Measurements from ENCODE around the gene ITPRID1. TPM values are rescaled to one million over a fixed set of nuclear protein-coding genes. Genes with fewer than 3 reads are reported as not detected.

ITPRID1 gene
- total RNA-seq, 5 donors from 2014 or later (not counting 1 experiment from before 2014, with no cell fraction given): not detected

- ChIA-PET CTCF (no interaction called here), POLR2A (no interaction called here)
- Histone ChIP-seq H3K4me3 (ENCODE audit: control insufficient read depth in 1 of 2, extremely low read depth in 1 of 2, low read length in 1 of 2) (no peak overlapping the region), H3K4me1 (ENCODE audit: control insufficient read depth in 1 of 2, extremely low read depth in 1 of 2, insufficient read depth in 2 of 2, low read length in 2 of 2) (no peaks in the 10 kb centered on the region), H3K9me3 (no peaks in the 10 kb centered on the region), H3K27me3 (replicated peaks in 1 of 2; ENCODE audit: control insufficient read depth in 2 of 2, extremely low read depth in 1 of 2, insufficient read depth in 2 of 2, low read length in 1 of 2) (no peaks in the 10 kb centered on the region), H3K27ac (ENCODE audit: low read length) (no peak overlapping the region), H3K36me3 (ENCODE audit: control insufficient read depth in 2 of 2, extremely low read depth in 1 of 2, insufficient read depth in 1 of 2, low read length in 1 of 2) (no peaks in the 10 kb centered on the region)
- Mint-ChIP-seq H3K36me3 (no peaks in the 10 kb centered on the region), H3K27ac (no peak overlapping the region), H3K4me1 (no peaks in the 10 kb centered on the region), H3K27me3 (no peaks in the 10 kb centered on the region), H3K9me3 (no peaks in the 10 kb centered on the region), H3K4me3 (no peak overlapping the region)
- ATAC-seq (replicated peaks in 1 of 4) (no peak), DNase-seq (no peak)
- WGBS (ENCODE audit: insufficient coverage): 40% methylated on average over 5 of the region's 5 CpGs
Measured at GRCh38 chr7:31642681-31643115, 128.8 kb downstream of the ITPRID1 start.

GRCh38 chr7:31646942-31647341 is 133.1 kb downstream of the ITPRID1 start:
- Histone ChIP-seq H3K4me3 (ENCODE audit: control insufficient read depth in 1 of 2, extremely low read depth in 1 of 2, low read length in 1 of 2) (no peak overlapping the region), H3K4me1 (ENCODE audit: control insufficient read depth in 1 of 2, extremely low read depth in 1 of 2, insufficient read depth in 2 of 2, low read length in 2 of 2) (no peaks in the 10 kb centered on the region), H3K36me3 (ENCODE audit: control insufficient read depth in 2 of 2, extremely low read depth in 1 of 2, insufficient read depth in 1 of 2, low read length in 1 of 2) (no peaks in the 10 kb centered on the region), H3K9me3 (no peaks in the 10 kb centered on the region), H3K27ac (ENCODE audit: low read length) (no peak overlapping the region), H3K27me3 (replicated peaks in 1 of 2; ENCODE audit: control insufficient read depth in 2 of 2, extremely low read depth in 1 of 2, insufficient read depth in 2 of 2, low read length in 1 of 2) (no peaks in the 10 kb centered on the region)
- WGBS (ENCODE audit: insufficient coverage): 100% methylated on average over 1 of the region's 4 CpGs
- ChIA-PET POLR2A (no interaction called here), CTCF (no interaction called here)
- Mint-ChIP-seq H3K36me3 (no peaks in the 10 kb centered on the region), H3K4me3 (no peak overlapping the region), H3K9me3 (peaks cover 0 to 3% (median 0%) of the 10 kb centered on the region in 3 donors), H3K27me3 (no peaks in the 10 kb centered on the region), H3K27ac (no peak overlapping the region), H3K4me1 (no peaks in the 10 kb centered on the region)
- DNase-seq (no peak), ATAC-seq (replicated peaks in 1 of 4) (no peak)

- H3K27me3 ChIP-seq (replicated peaks in 1 of 2; ENCODE audit: control insufficient read depth in 2 of 2, extremely low read depth in 1 of 2, insufficient read depth in 2 of 2, low read length in 1 of 2): no peaks in the 10 kb centered on the region
- no peaks in the 10 kb centered on the region for H3K4me1 ChIP-seq (ENCODE audit: control insufficient read depth in 1 of 2, extremely low read depth in 1 of 2, insufficient read depth in 2 of 2, low read length in 2 of 2)
- H3K4me1 Mint-ChIP-seq: no peaks in the 10 kb centered on the region
- no peaks in the 10 kb centered on the region for H3K36me3 Mint-ChIP-seq
- DNase-seq (no peak), ATAC-seq (replicated peaks in 1 of 4) (no peak)
- CTCF ChIA-PET: no interaction called here
- POLR2A ChIA-PET: no interaction called here
- no peak overlapping the region for H3K27ac Mint-ChIP-seq
- H3K9me3 Mint-ChIP-seq: peaks cover 0 to 3% (median 0%) of the 10 kb centered on the region in 3 donors
- WGBS (ENCODE audit: insufficient coverage): no CpG with 5 or more reads among the region's 7 CpGs
- no peaks in the 10 kb centered on the region for H3K36me3 ChIP-seq (ENCODE audit: control insufficient read depth in 2 of 2, extremely low read depth in 1 of 2, insufficient read depth in 1 of 2, low read length in 1 of 2)
- no peaks in the 10 kb centered on the region for H3K9me3 ChIP-seq
- H3K27ac ChIP-seq (ENCODE audit: low read length): no peak overlapping the region
- H3K27me3 Mint-ChIP-seq: no peaks in the 10 kb centered on the region
- H3K4me3 Mint-ChIP-seq: no peak overlapping the region
- H3K4me3 ChIP-seq (ENCODE audit: control insufficient read depth in 1 of 2, extremely low read depth in 1 of 2, low read length in 1 of 2): no peak overlapping the region
Measured at GRCh38 chr7:31647511-31647910, 133.6 kb downstream of the ITPRID1 start.

- no peaks in the 10 kb centered on the region for H3K4me1 ChIP-seq (ENCODE audit: control insufficient read depth in 1 of 2, extremely low read depth in 1 of 2, insufficient read depth in 2 of 2, low read length in 2 of 2)
- CTCF ChIA-PET: no interaction called here
- H3K27me3 ChIP-seq (replicated peaks in 1 of 2; ENCODE audit: control insufficient read depth in 2 of 2, extremely low read depth in 1 of 2, insufficient read depth in 2 of 2, low read length in 1 of 2): no peaks in the 10 kb centered on the region
- WGBS (ENCODE audit: insufficient coverage): no CpG with 5 or more reads among the region's 1 CpG
- DNase-seq (no peak), ATAC-seq (replicated peaks in 1 of 4) (no peak)
- H3K36me3 Mint-ChIP-seq: no peaks in the 10 kb centered on the region
- no peaks in the 10 kb centered on the region for H3K4me1 Mint-ChIP-seq
- H3K27ac Mint-ChIP-seq: no peak overlapping the region
- H3K9me3 ChIP-seq: no peaks in the 10 kb centered on the region
- POLR2A ChIA-PET: no interaction called here
- no peaks in the 10 kb centered on the region for H3K36me3 ChIP-seq (ENCODE audit: control insufficient read depth in 2 of 2, extremely low read depth in 1 of 2, insufficient read depth in 1 of 2, low read length in 1 of 2)
- H3K4me3 Mint-ChIP-seq: no peak overlapping the region
- no peak overlapping the region for H3K27ac ChIP-seq (ENCODE audit: low read length)
- H3K4me3 ChIP-seq (ENCODE audit: control insufficient read depth in 1 of 2, extremely low read depth in 1 of 2, low read length in 1 of 2): no peak overlapping the region
- no peaks in the 10 kb centered on the region for H3K27me3 Mint-ChIP-seq
- H3K9me3 Mint-ChIP-seq: peaks cover 0 to 3% (median 3%) of the 10 kb centered on the region in 3 donors
Measured at GRCh38 chr7:31648288-31648687, 134.4 kb downstream of the ITPRID1 start.

- ChIA-PET CTCF (no interaction called here), POLR2A (no interaction called here)
- no peak for DNase-seq
- WGBS (ENCODE audit: insufficient coverage): no CpG with 5 or more reads among the region's 4 CpGs
- no peak overlapping the region for H3K27ac Mint-ChIP-seq
- H3K9me3 Mint-ChIP-seq: peaks cover 0 to 8% (median 3%) of the 10 kb centered on the region in 3 donors
- H3K4me1 Mint-ChIP-seq: no peaks in the 10 kb centered on the region
- ATAC-seq (replicated peaks in 1 of 4): no peak
- no peak overlapping the region for H3K27ac ChIP-seq (ENCODE audit: low read length)
- H3K36me3 ChIP-seq (ENCODE audit: control insufficient read depth in 2 of 2, extremely low read depth in 1 of 2, insufficient read depth in 1 of 2, low read length in 1 of 2): no peaks in the 10 kb centered on the region
- H3K36me3 Mint-ChIP-seq: no peaks in the 10 kb centered on the region
- peaks cover 0 to 2% of the 10 kb centered on the region in 2 donors for H3K27me3 Mint-ChIP-seq
- H3K4me1 ChIP-seq (ENCODE audit: control insufficient read depth in 1 of 2, extremely low read depth in 1 of 2, insufficient read depth in 2 of 2, low read length in 2 of 2): no peaks in the 10 kb centered on the region
- H3K27me3 ChIP-seq (replicated peaks in 1 of 2; ENCODE audit: control insufficient read depth in 2 of 2, extremely low read depth in 1 of 2, insufficient read depth in 2 of 2, low read length in 1 of 2): no peaks in the 10 kb centered on the region
- H3K9me3 ChIP-seq: no peaks in the 10 kb centered on the region
- H3K4me3 ChIP-seq (ENCODE audit: control insufficient read depth in 1 of 2, extremely low read depth in 1 of 2, low read length in 1 of 2): no peak overlapping the region
- no peak overlapping the region for H3K4me3 Mint-ChIP-seq
Measured at GRCh38 chr7:31648880-31649279, 135.0 kb downstream of the ITPRID1 start.

GRCh38 chr7:31651234-31652062 is 137.6 kb downstream of the ITPRID1 start:
- no peak for ATAC-seq (replicated peaks in 1 of 4)

GRCh38 chr7:31652063-31652326 is 138.1 kb downstream of the ITPRID1 start:
- Histone ChIP-seq H3K27ac (ENCODE audit: low read length) (no peak overlapping the region), H3K9me3 (no peaks in the 10 kb centered on the region), H3K4me3 (ENCODE audit: control insufficient read depth in 1 of 2, extremely low read depth in 1 of 2, low read length in 1 of 2) (no peak overlapping the region), H3K27me3 (replicated peaks in 1 of 2; ENCODE audit: control insufficient read depth in 2 of 2, extremely low read depth in 1 of 2, insufficient read depth in 2 of 2, low read length in 1 of 2) (no peaks in the 10 kb centered on the region), H3K36me3 (ENCODE audit: control insufficient read depth in 2 of 2, extremely low read depth in 1 of 2, insufficient read depth in 1 of 2, low read length in 1 of 2) (no peaks in the 10 kb centered on the region), H3K4me1 (ENCODE audit: control insufficient read depth in 1 of 2, extremely low read depth in 1 of 2, insufficient read depth in 2 of 2, low read length in 2 of 2) (no peaks in the 10 kb centered on the region)
- Mint-ChIP-seq H3K27ac (no peak overlapping the region), H3K36me3 (no peaks in the 10 kb centered on the region), H3K4me3 (no peak overlapping the region), H3K4me1 (no peaks in the 10 kb centered on the region), H3K9me3 (peaks cover 0 to 14% (median 7%) of the 10 kb centered on the region in 3 donors), H3K27me3 (peaks cover 0 to 4% of the 10 kb centered on the region in 2 donors)
- DNase-seq: no peak
- ChIA-PET POLR2A (no interaction called here), CTCF (no interaction called here)
- ATAC-seq (replicated peaks in 1 of 4): no peak

More at GRCh38 chr7:31651234-31652062, 137.6 kb downstream of the ITPRID1 start:
- peaks cover 0 to 14% (median 7%) of the 10 kb centered on the region in 3 donors for H3K9me3 Mint-ChIP-seq
- Histone ChIP-seq H3K27me3 (replicated peaks in 1 of 2; ENCODE audit: control insufficient read depth in 2 of 2, extremely low read depth in 1 of 2, insufficient read depth in 2 of 2, low read length in 1 of 2) (no peaks in the 10 kb centered on the region), H3K9me3 (no peaks in the 10 kb centered on the region), H3K27ac (ENCODE audit: low read length) (no peak overlapping the region), H3K4me1 (ENCODE audit: control insufficient read depth in 1 of 2, extremely low read depth in 1 of 2, insufficient read depth in 2 of 2, low read length in 2 of 2) (no peaks in the 10 kb centered on the region), H3K36me3 (ENCODE audit: control insufficient read depth in 2 of 2, extremely low read depth in 1 of 2, insufficient read depth in 1 of 2, low read length in 1 of 2) (no peaks in the 10 kb centered on the region), H3K4me3 (ENCODE audit: control insufficient read depth in 1 of 2, extremely low read depth in 1 of 2, low read length in 1 of 2) (no peak overlapping the region)
- POLR2A ChIA-PET: no interaction called here
- no peak overlapping the region for H3K27ac Mint-ChIP-seq
- CTCF ChIA-PET: no interaction called here
- H3K36me3 Mint-ChIP-seq: no peaks in the 10 kb centered on the region
- H3K4me3 Mint-ChIP-seq: no peak overlapping the region
- H3K27me3 Mint-ChIP-seq: peaks cover 0 to 4% of the 10 kb centered on the region in 2 donors
- no peaks in the 10 kb centered on the region for H3K4me1 Mint-ChIP-seq
- no peak for DNase-seq
- WGBS (ENCODE audit: insufficient coverage): 85% methylated on average over 5 of the region's 7 CpGs
